Coronary artery (tissue), 2 donors: ENCODE measurements around the gene TMEM217.
"Not testable (repeated sequence)": the region's sequence is repeated elsewhere in the genome, so short reads cannot be mapped to it uniquely, and the experiment has no call there.

Experiments used
- DNase-seq: peaks from one replicate; pipeline ENCODE4 v3.0.0-alpha.2; 2017; ENCODE audit warnings: low spot score
- H3K27ac ChIP-seq, 2 donors: fragments of 200-600 bp; sonication (generic); one replicate each; pipeline ENCODE4 v1.5.1; 2016 to 2019
- H3K4me3 ChIP-seq: fragments of 200-600 bp; sonication (generic); 2 replicates; pipeline ENCODE4 v1.5.1; 2016; ENCODE audit warnings: mild to moderate bottlenecking, moderate library complexity
- CTCF ChIP-seq: fragments of 200-600 bp; sonication (generic); IDR thresholded peaks from one replicate; pipeline ENCODE4 v1.5.1; 2019; ENCODE audit warnings: antibody characterized with exemption

Gene TMEM217

DNA sequence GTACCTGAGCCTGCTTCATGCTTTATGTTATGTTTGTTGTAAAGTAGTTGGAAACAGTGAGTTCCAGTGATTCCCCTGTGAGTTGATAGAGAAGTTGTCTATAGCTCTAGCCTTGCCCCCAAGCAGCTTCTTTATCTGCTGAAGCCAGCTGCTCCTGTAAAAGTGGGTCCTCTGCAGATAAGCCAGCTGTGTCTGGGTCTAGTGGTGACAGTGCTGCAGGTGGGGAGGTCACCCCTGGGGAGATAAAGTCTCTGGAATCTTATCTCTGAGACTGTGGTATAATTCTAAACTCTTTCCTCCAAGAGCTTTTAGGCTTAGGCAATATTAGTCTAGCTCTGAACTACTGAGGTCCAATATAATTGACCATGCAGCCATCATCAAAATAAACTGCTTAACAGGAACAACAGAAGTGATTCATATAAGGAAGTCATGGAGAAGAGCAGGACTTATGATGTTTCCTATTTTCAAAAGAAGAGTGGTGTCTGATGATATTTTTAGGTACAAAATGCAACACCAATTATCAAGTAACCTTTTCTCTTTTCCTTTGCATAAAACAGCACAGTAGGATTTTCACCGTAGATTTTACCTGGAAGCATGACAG lies 44.2 kb upstream of the TMEM217 start:
- Histone ChIP-seq H3K4me3 (no peak overlapping the region), H3K27ac (no peak overlapping the region)
- DNase-seq, result no peak
- no peak for TF ChIP-seq CTCF

- H3K4me3 ChIP-seq, result no peak overlapping the region
- H3K27ac ChIP-seq, result no peak overlapping the region
- DNase-seq, result no peak
- no peak for TF ChIP-seq CTCF
These were observed 42.0 kb upstream of the TMEM217 start for GRCh38 chr6:37299990-37300389.

DNA sequence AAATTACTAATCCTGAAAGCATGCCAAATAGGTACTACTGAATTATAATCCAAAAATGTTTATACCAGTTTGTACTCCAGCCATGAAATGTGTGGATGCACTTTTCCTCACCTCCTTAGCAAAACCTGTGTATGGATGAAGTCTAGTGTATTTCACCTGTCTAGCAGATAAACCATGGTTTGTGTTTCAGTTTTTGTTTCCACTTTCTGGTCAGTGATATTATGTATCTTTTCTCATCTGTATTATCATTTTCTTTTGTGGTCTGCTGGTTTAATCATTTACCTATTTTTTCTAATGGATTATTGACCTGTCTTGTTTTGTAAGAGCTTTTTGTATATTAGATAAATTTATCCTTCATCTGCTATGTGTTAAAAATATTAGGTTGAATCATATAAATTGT lies 41.0 kb upstream of the TMEM217 start:
- no peak for TF ChIP-seq CTCF
- no peak for DNase-seq
- H3K27ac ChIP-seq, result no peak overlapping the region
- H3K4me3 ChIP-seq, result no peak overlapping the region

DNA sequence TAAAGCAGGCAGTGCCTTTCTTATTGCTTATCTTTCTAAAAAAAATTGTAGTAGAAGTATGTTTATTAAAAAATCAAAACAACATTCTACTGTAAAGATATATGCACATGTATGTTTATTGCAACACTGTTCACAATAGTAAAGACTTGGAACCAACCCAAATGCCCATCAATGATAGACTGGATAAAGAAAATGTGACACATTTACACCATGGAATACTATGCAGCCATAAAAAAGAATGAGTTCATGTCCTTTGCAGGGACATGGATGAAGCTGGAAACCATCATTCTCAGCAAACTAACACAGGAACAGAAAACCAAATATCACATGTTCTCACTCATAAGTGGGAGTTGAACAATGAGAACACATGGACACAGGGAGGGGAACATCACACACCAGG lies 39.7 kb upstream of the TMEM217 start:
- not testable (repeated sequence) for DNase-seq, H3K4me3 ChIP-seq, H3K27ac ChIP-seq

DNA sequence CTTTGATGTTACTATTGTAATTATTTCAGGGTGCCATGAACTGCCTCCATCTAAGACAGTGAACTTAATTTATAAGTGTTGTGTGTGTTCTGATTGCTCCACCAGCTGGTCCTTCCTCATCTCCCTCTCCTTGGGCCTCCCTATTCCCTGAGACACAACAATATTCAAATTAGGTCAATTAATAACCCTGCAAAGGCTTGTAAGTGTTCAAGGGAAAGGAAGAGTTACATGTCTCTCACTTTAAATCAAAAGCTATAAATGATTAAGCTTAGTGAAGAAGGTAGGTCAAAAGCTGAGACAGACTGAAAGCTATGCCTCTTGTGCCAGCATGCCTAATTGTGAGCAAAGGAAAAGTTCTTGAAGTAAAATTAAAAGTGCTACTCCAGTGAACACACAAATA lies 35.5 kb upstream of the TMEM217 start:
- TF ChIP-seq CTCF, result no peak

DNA sequence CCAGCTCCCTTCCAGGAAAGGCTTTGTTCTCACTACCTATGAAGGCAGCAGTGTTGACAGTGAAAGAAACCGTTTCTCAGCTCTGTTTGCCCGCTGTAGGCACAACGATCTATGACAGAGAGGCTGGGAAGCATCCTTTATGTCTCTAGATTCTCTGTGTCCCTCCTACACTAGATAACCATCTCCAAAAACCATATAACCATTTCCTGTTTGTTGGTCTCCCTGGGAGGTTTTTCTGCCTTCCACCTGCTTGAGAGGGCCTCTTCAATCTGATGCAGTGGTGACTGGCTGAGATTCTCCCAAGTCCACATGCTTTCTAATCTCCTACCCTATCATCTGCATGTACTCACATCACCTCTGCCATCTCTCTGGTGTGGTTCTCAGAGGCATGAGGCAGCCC lies 32.0 kb upstream of the TMEM217 start:
- DNase-seq, result no peak
- Histone ChIP-seq H3K4me3 (no peak overlapping the region), H3K27ac (no peak overlapping the region)
- TF ChIP-seq CTCF, result no peak

More for the DNA sequence above, 35.5 kb upstream of the TMEM217 start:
- Histone ChIP-seq H3K27ac (no peak overlapping the region), H3K4me3 (no peak overlapping the region)
- DNase-seq, result no peak

GRCh38 chr6:37288247-37288646 lies 30.3 kb upstream of the TMEM217 start:
- no peak for TF ChIP-seq CTCF
- DNase-seq, result no peak

More at GRCh38 chr6:37288247-37288646, 30.3 kb upstream of the TMEM217 start:
- Histone ChIP-seq H3K4me3 (no peak overlapping the region), H3K27ac (no peak overlapping the region)
